Fibroblast of the conjunctiva (primary cell): Measurements from ENCODE around the gene PTGR2.
"Not testable (repeated sequence)": the region's sequence is repeated elsewhere in the genome, so short reads cannot be mapped to it uniquely, and the experiment has no call there.

Experiments used
- DNase-seq: peaks from one replicate; pipeline ENCODE4 v3.0.0-alpha.2; 2010; ENCODE audit warnings: low read depth

Gene PTGR2

GRCh38 chr14:73833034-73833433 is 18.6 kb upstream of the PTGR2 start:
- no peak for DNase-seq

- no peak for DNase-seq
These were observed 17.9 kb upstream of the PTGR2 start for GRCh38 chr14:73833530-73834260.

GRCh38 chr14:73834261-73834625 is 17.4 kb upstream of the PTGR2 start:
- no peak for DNase-seq

- DNase-seq: not testable (repeated sequence)
These were observed 13.2 kb upstream of the PTGR2 start for GRCh38 chr14:73838293-73839034.

GRCh38 chr14:73842201-73842600 is 9.4 kb upstream of the PTGR2 start:
- DNase-seq: no peak

GRCh38 chr14:73842851-73843250 is 8.8 kb upstream of the PTGR2 start:
- no peak for DNase-seq

- DNase-seq: no peak
These were observed 8.3 kb upstream of the PTGR2 start for GRCh38 chr14:73843296-73843695.

- no peak for DNase-seq
These were observed 4.7 kb upstream of the PTGR2 start for GRCh38 chr14:73846947-73847346.

GRCh38 chr14:73851000-73851399 is 631 bp upstream of the PTGR2 start:
- DNase-seq: no peak

GRCh38 chr14:73859145-73859544 is 7.5 kb downstream of the PTGR2 start:
- no peak for DNase-seq

GRCh38 chr14:73861073-73861472 is 9.4 kb downstream of the PTGR2 start:
- no peak for DNase-seq

GRCh38 chr14:73862480-73862879 is 10.8 kb downstream of the PTGR2 start:
- no peak for DNase-seq

GRCh38 chr14:73863209-73863608 is 11.6 kb downstream of the PTGR2 start:
- DNase-seq: no peak

- no peak for DNase-seq
These were observed 14.0 kb downstream of the PTGR2 start for GRCh38 chr14:73865534-73866113.

- DNase-seq: not testable (repeated sequence)
These were observed 18.1 kb downstream of the PTGR2 start for GRCh38 chr14:73869754-73870153.

GRCh38 chr14:73870525-73871235 is 19.0 kb downstream of the PTGR2 start:
- no peak for DNase-seq

GRCh38 chr14:73873660-73874059 is 22.0 kb downstream of the PTGR2 start:
- no peak for DNase-seq

- DNase-seq: no peak
These were observed 26.2 kb downstream of the PTGR2 start for GRCh38 chr14:73877790-73878189.

- no peak for DNase-seq
These were observed 26.8 kb downstream of the PTGR2 start for GRCh38 chr14:73878436-73878835.

GRCh38 chr14:73879027-73879426 is 27.4 kb downstream of the PTGR2 start:
- no peak for DNase-seq

GRCh38 chr14:73884438-73885190 is 33.0 kb downstream of the PTGR2 start:
- DNase-seq: no peak
